ENCODE results near the gene SLCO1C1.

Gene SLCO1C1

DNA sequence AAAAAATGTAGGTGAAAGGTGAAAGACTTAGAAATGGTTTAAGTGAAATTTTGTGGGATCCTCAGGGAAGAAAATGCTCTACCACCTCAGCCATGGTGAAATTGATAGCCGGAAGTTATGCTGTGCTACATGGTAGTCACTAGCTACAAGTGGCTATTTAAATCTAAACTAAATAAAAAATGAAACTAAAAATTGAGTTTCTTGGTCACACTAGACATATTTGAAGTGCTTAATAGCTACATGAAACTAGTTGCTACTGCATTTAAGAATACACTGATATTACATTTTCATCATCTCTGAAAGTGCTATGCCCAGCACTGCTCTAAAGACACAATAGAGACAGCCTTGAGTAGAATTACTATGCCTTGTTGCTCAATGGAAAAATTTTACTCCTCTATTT is 105.0 kb downstream of the SLCO1C1 start:
- no peak for FAIRE-seq

DNA sequence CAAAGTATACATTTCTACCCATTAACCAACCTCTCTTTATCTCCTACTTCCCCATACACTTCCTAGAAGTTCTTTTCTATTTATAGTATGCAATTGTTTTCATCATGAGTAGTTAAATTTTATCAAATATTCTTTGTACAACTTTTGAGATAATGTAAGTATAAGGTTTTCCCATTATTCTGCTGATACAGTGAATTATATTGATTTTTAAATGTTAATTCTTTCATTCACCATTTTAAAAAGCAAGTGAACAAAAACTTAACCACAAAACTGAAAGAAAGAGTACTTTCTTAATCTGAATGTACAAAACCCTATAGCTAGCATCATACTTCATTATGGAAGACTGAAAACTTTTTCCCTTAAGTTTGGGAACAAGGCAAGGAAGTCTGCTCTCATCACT is 105.9 kb downstream of the SLCO1C1 start:
- FAIRE-seq: no peak

All from TTC549 (cell line).